H1 (cell line): ENCODE data around the gene C2CD2L. TPM values are rescaled to one million over a fixed set of nuclear protein-coding genes. Genes with fewer than 3 reads are reported as not detected.
A peak's percentile ranks its signal among the peaks of the same experiment; 100 is the strongest.

ENCODE experiments used
- CREB1 ChIP-seq: IDR thresholded peaks from 2 replicates; pipeline ENCODE4 v1.6.1; 2012; ENCODE audit warnings: inconsistent platforms
- HDAC2 ChIP-seq, 2 experiments: fragments of 300-600 bp in 1 of 2; sonication (generic) in 1 of 2; IDR thresholded peaks; 2 replicates each; pipeline ENCODE4 v1.6.1; 2011 to 2012; ENCODE audit warnings: low read depth in 2 of 2, low read length in 2 of 2, mild to moderate bottlenecking in 2 of 2, moderate library complexity in 2 of 2, borderline replicate concordance in 1 of 2, inconsistent platforms in 1 of 2
- POU5F1 ChIP-seq: IDR thresholded peaks from 2 replicates; pipeline ENCODE4 v1.6.1; 2011; ENCODE audit warnings: low read depth, mild to moderate bottlenecking, low read length, moderate library complexity
- RAD21 ChIP-seq, 2 experiments: IDR thresholded peaks in 1 of 2; conservative IDR thresholded peaks in 1 of 2; 2 replicates each; pipeline ENCODE4 v1.6.1; 2011; ENCODE audit warnings: low read depth in 2 of 2, low read length in 2 of 2, improper control_type of control experiment in 1 of 2, inconsistent platforms in 1 of 2, mild to moderate bottlenecking in 1 of 2, moderate library complexity in 1 of 2
- TAF1 ChIP-seq: IDR thresholded peaks from 2 replicates; pipeline ENCODE4 v1.6.1; 2011; ENCODE audit warnings: mild to moderate bottlenecking, low read depth, low read length
- polyA plus RNA-seq, 7 experiments: library from polyadenylated mRNA; depleted of rRNA in 3 of 7; stranded (reverse) in 5 of 7; unstranded in 2 of 7; fragments of >200 nt in 5 of 7; fragments of 200-250 nt in 2 of 7; gene quantifications; 1 replicate in 5 of 7; 2 replicates in 1 of 7; 4 replicates in 1 of 7; pipeline versions ENCODE4 v1.2.1 to v1.2.3, GENCODE V29; 2011 to 2013; ENCODE audit warnings: missing spikeins in 2 of 7, mixed read lengths in 2 of 7
- total RNA-seq: library from RNA; stranded (reverse); fragmentation: NEBNext Ultra II Directional; extraction: Animal tissue kit (Norgen Biotek cat#: 25700); gene quantifications from 2 replicates; pipeline ENCODE4 v1.2.1, GENCODE V29; 2021
- TF ChIP-seq, protein P1 (sequence below): fragments of 300-600 bp; sonication (generic); IDR thresholded peaks from 2 replicates; pipeline ENCODE4 v1.7.1; 2012; ENCODE audit warnings: low read length, moderate library complexity, mild to moderate bottlenecking, inconsistent platforms; ENCODE audit not compliant: insufficient replicate concordance
- TF ChIP-seq, protein P2 (sequence below): IDR thresholded peaks from 2 replicates; pipeline ENCODE4 v1.6.1; 2012; ENCODE audit warnings: inconsistent platforms

The C2CD2L gene
- total and polyA plus RNA-seq, 2 of the 8 experiments (the other 6 are each of a cell fraction or from before 2014, with no cell fraction given), result 2.5 to 4.0 TPM

DNA sequence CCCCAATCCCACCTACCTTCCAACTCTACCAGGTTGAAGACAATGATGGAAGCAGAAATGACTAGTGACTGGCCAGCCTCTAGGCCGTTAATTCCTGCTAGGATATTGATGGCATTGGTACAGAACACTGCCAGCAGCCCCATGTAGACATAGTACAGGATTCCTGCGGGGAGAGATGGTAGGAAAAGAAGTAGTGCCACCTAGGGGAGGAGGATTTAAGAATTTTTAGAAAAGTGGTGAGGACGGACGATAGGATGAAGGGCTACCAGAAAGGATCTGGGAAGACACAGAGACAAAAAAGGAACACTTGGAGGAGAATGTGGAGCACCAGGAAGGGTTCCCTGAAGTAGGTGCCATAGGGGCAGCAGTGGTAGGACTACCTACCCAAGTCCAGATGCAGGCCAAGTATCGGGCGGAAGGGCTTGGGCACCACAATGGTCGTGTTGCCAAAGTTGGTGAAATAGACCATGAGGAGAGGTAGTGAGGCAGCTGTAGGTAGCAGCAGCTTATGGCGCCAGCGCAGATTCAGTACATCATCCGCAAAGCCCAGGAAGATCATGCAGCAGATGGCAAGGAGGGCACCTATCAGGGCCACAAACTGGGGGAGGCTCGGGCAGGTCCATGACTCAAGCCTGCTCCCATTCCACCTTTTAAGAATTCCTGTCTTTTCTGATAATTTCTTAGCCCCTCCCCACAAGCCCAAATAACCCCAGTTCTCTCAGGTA, 6.7 kb upstream of the C2CD2L start (continued):
- TF ChIP-seq, protein P1, sequence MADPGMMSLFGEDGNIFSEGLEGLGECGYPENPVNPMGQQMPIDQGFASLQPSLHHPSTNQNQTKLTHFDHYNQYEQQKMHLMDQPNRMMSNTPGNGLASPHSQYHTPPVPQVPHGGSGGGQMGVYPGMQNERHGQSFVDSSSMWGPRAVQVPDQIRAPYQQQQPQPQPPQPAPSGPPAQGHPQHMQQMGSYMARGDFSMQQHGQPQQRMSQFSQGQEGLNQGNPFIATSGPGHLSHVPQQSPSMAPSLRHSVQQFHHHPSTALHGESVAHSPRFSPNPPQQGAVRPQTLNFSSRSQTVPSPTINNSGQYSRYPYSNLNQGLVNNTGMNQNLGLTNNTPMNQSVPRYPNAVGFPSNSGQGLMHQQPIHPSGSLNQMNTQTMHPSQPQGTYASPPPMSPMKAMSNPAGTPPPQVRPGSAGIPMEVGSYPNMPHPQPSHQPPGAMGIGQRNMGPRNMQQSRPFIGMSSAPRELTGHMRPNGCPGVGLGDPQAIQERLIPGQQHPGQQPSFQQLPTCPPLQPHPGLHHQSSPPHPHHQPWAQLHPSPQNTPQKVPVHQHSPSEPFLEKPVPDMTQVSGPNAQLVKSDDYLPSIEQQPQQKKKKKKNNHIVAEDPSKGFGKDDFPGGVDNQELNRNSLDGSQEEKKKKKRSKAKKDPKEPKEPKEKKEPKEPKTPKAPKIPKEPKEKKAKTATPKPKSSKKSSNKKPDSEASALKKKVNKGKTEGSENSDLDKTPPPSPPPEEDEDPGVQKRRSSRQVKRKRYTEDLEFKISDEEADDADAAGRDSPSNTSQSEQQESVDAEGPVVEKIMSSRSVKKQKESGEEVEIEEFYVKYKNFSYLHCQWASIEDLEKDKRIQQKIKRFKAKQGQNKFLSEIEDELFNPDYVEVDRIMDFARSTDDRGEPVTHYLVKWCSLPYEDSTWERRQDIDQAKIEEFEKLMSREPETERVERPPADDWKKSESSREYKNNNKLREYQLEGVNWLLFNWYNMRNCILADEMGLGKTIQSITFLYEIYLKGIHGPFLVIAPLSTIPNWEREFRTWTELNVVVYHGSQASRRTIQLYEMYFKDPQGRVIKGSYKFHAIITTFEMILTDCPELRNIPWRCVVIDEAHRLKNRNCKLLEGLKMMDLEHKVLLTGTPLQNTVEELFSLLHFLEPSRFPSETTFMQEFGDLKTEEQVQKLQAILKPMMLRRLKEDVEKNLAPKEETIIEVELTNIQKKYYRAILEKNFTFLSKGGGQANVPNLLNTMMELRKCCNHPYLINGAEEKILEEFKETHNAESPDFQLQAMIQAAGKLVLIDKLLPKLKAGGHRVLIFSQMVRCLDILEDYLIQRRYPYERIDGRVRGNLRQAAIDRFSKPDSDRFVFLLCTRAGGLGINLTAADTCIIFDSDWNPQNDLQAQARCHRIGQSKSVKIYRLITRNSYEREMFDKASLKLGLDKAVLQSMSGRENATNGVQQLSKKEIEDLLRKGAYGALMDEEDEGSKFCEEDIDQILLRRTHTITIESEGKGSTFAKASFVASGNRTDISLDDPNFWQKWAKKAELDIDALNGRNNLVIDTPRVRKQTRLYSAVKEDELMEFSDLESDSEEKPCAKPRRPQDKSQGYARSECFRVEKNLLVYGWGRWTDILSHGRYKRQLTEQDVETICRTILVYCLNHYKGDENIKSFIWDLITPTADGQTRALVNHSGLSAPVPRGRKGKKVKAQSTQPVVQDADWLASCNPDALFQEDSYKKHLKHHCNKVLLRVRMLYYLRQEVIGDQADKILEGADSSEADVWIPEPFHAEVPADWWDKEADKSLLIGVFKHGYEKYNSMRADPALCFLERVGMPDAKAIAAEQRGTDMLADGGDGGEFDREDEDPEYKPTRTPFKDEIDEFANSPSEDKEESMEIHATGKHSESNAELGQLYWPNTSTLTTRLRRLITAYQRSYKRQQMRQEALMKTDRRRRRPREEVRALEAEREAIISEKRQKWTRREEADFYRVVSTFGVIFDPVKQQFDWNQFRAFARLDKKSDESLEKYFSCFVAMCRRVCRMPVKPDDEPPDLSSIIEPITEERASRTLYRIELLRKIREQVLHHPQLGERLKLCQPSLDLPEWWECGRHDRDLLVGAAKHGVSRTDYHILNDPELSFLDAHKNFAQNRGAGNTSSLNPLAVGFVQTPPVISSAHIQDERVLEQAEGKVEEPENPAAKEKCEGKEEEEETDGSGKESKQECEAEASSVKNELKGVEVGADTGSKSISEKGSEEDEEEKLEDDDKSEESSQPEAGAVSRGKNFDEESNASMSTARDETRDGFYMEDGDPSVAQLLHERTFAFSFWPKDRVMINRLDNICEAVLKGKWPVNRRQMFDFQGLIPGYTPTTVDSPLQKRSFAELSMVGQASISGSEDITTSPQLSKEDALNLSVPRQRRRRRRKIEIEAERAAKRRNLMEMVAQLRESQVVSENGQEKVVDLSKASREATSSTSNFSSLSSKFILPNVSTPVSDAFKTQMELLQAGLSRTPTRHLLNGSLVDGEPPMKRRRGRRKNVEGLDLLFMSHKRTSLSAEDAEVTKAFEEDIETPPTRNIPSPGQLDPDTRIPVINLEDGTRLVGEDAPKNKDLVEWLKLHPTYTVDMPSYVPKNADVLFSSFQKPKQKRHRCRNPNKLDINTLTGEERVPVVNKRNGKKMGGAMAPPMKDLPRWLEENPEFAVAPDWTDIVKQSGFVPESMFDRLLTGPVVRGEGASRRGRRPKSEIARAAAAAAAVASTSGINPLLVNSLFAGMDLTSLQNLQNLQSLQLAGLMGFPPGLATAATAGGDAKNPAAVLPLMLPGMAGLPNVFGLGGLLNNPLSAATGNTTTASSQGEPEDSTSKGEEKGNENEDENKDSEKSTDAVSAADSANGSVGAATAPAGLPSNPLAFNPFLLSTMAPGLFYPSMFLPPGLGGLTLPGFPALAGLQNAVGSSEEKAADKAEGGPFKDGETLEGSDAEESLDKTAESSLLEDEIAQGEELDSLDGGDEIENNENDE, result no peak
- TF ChIP-seq TAF1, result no peak
- TF ChIP-seq HDAC2 (IDR thresholded peaks at IDR 0.05; ENCODE audit: borderline replicate concordance in 1 of 2, low read depth in 2 of 2, low read length in 2 of 2), result no peak
- peak; percentile 41 to 47; a peak in 2 of 4 replicates for TF ChIP-seq RAD21 (IDR thresholded peaks at IDR 0.05 in 1 of 2, conservative IDR thresholded peaks at IDR 0.05 in 1 of 2; ENCODE audit: low read depth in 2 of 2, low read length in 2 of 2)
- no peak for TF ChIP-seq POU5F1
- TF ChIP-seq, protein P2, sequence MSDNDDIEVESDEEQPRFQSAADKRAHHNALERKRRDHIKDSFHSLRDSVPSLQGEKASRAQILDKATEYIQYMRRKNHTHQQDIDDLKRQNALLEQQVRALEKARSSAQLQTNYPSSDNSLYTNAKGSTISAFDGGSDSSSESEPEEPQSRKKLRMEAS, result no peak
- TF ChIP-seq CREB1, result no peak
- TF ChIP-seq, all 59 proteins: peak for 2
